HepG2 (cell line): ENCODE measurements around the gene COQ8B. TPM values are rescaled to one million over a fixed set of nuclear protein-coding genes. Genes with fewer than 3 reads are reported as not detected.

ENCODE experiments used
- ATAC-seq: fragments of 200-7000 bp; cut with Tn5 transposase; 3 replicates; pipeline ENCODE4 v1.9.1; 2020; ENCODE audit warnings: mild to moderate bottlenecking, moderate library complexity
- BruUV-seq: library from RNA; stranded (reverse); fragments of 400-500 nt; replicated peaks from 2 replicates; lab custom pipeline; 2021; lab: Mats Ljungman, UMichigan
- CTCF ChIA-PET: fragments of 300-600 bp; formaldehyde crosslinking; extraction: SDS; loops from one replicate; lab custom pipeline; 2021; ENCODE audit warnings: low total read pairs, inconsistent platforms, low intra/inter-chr PET ratio; lab: Yijun Ruan, JAX
- POLR2A ChIA-PET: fragments of 350-600 bp; sonication (Branson Sonifier 250); formaldehyde crosslinking; loops from one replicate; lab custom pipeline; 2020; ENCODE audit warnings: antibody characterized with exemption, inconsistent platforms; lab: Yijun Ruan, JAX
- DNase-seq: peaks from one replicate; pipeline ENCODE4 v3.0.0-alpha.2; 2015; ENCODE audit warnings: low spot score
- FAIRE-seq: peaks from 3 replicates; lab custom pipeline; 2011; peaks lifted over from hg19 to GRCh38; lab: Jason Lieb, UNC
- H2AFZ ChIP-seq: one replicate; pipeline ENCODE4 v1.6.1; 2011; ENCODE audit warnings: low read length, inconsistent platforms
- H3K27ac ChIP-seq: fragments of 300-600 bp; 3 replicates; pipeline ENCODE4 v1.8.0; 2011; ENCODE audit warnings: mixed run types, mild to moderate bottlenecking, mixed read lengths, low read length, inconsistent platforms; ENCODE audit not compliant: insufficient read depth; ENCODE audit errors: extremely low read length
- H3K27me3 ChIP-seq, 2 experiments: fragments of 200-600 bp in 1 of 2; 2 replicates in 1 of 2; 3 replicates in 1 of 2; pipeline versions ENCODE4 v1.6.0 to v1.8.0; 2011; ENCODE audit warnings: low read length in 2 of 2, mild to moderate bottlenecking in 2 of 2, moderate library complexity in 2 of 2, inconsistent platforms in 1 of 2; ENCODE audit not compliant: insufficient read depth in 2 of 2, control insufficient read depth in 1 of 2
- H3K36me3 ChIP-seq, 2 experiments: fragments of 200-600 bp in 1 of 2; replicated peaks in 1 of 2; 2 replicates in 1 of 2; 3 replicates in 1 of 2; pipeline versions ENCODE4 v1.5.1 to v1.8.0; 2011; ENCODE audit warnings: low read length in 2 of 2, inconsistent platforms in 1 of 2; ENCODE audit not compliant: insufficient read depth in 2 of 2, control insufficient read depth in 1 of 2
- H3K4me1 ChIP-seq: 2 replicates; pipeline ENCODE4 v1.5.1; 2012; ENCODE audit warnings: low read length, inconsistent platforms; ENCODE audit not compliant: insufficient read depth
- H3K4me2 ChIP-seq: 2 replicates; pipeline ENCODE4 v1.6.0; 2011; ENCODE audit warnings: low read depth, low read length, inconsistent platforms
- H3K4me3 ChIP-seq, 3 experiments: fragments of 200-600 bp in 1 of 3; sonication (generic), shearing (Covaris generic) in 1 of 3; replicated peaks in 1 of 3; 2 replicates each; pipeline ENCODE4 v1.5.1; 2011 to 2016; ENCODE audit warnings: low read length in 3 of 3, inconsistent platforms in 2 of 3, low read depth in 2 of 3, mild to moderate bottlenecking in 2 of 3, control low read depth in 1 of 3, mixed read lengths in 1 of 3; ENCODE audit not compliant: insufficient read depth in 1 of 3
- H3K79me2 ChIP-seq: one replicate; pipeline ENCODE4 v1.6.1; 2011; ENCODE audit warnings: low read length, inconsistent platforms; ENCODE audit not compliant: insufficient read depth
- H3K9ac ChIP-seq: 2 replicates; pipeline ENCODE4 v1.6.0; 2011; ENCODE audit warnings: mild to moderate bottlenecking, low read depth, low read length, inconsistent platforms; ENCODE audit not compliant: insufficient read depth
- H3K9me3 ChIP-seq: 2 replicates; pipeline ENCODE4 v1.5.1; 2012; ENCODE audit warnings: mild to moderate bottlenecking, low read length
- H4K20me1 ChIP-seq: 2 replicates; pipeline ENCODE4 v1.6.0; 2011; ENCODE audit warnings: inconsistent platforms, mild to moderate bottlenecking, low read length, moderate library complexity; ENCODE audit not compliant: insufficient read depth
- AGO1 ChIP-seq: fragments of 200-400 bp; formaldehyde crosslinking; IDR thresholded peaks from 2 replicates; pipeline ENCODE4 v1.6.1; 2017; ENCODE audit warnings: mild to moderate bottlenecking, low read depth, low read length, moderate library complexity; ENCODE audit not compliant: poor library complexity, severe bottlenecking
- GATAD1 ChIP-seq: IDR thresholded peaks from 2 replicates; pipeline ENCODE4 v1.6.1; 2016; ENCODE audit warnings: missing genetic modification reagents, missing compliant biosample characterization
- GATAD2A ChIP-seq: IDR thresholded peaks from 2 replicates; pipeline ENCODE4 v1.6.1; 2016
- GLI4 ChIP-seq: sonication (generic); formaldehyde crosslinking; IDR thresholded peaks from 2 replicates; pipeline ENCODE4 v1.5.1; 2020; ENCODE audit warnings: missing genetic modification reagents, mild to moderate bottlenecking, moderate library complexity, borderline replicate concordance
- HES4 ChIP-seq: sonication (generic); formaldehyde crosslinking; IDR thresholded peaks from 2 replicates; pipeline ENCODE4 v1.9.0; 2021; ENCODE audit warnings: mild to moderate bottlenecking, missing genetic modification reagents, borderline replicate concordance
- KDM4B ChIP-seq: sonication (generic); formaldehyde crosslinking; IDR thresholded peaks from 2 replicates; pipeline ENCODE4 v1.4.0; 2020; ENCODE audit warnings: missing genetic modification reagents
- NFKB2 ChIP-seq: sonication (generic); formaldehyde crosslinking; IDR thresholded peaks from 2 replicates; pipeline ENCODE4 v1.4.0; 2020; ENCODE audit warnings: missing genetic modification reagents, borderline replicate concordance
- NONO ChIP-seq, 2 experiments: fragments of 450-650 bp in 1 of 2; sonication (generic) in 1 of 2; formaldehyde crosslinking in 1 of 2; IDR thresholded peaks in 1 of 2; conservative IDR thresholded peaks in 1 of 2; 2 replicates each; pipeline versions ENCODE4 v1.6.1 to v1.8.0; 2017 to 2022; ENCODE audit warnings: mild to moderate bottlenecking in 1 of 2, missing genetic modification reagents in 1 of 2, moderate library complexity in 1 of 2
- REL ChIP-seq: sonication (generic); formaldehyde crosslinking; conservative IDR thresholded peaks from 2 replicates; pipeline ENCODE4 v1.8.0; 2022; ENCODE audit warnings: mild to moderate bottlenecking, missing genetic modification reagents, moderate library complexity
- RFXANK ChIP-seq: IDR thresholded peaks from 2 replicates; pipeline ENCODE4 v1.6.1; 2016
- SAFB2 ChIP-seq: sonication (generic); formaldehyde crosslinking; IDR thresholded peaks from 2 replicates; pipeline ENCODE4 v1.5.1; 2020; ENCODE audit warnings: missing genetic modification reagents, low read depth, mild to moderate bottlenecking, borderline replicate concordance
- SNRNP70 ChIP-seq: fragments of 200-400 bp; formaldehyde crosslinking; IDR thresholded peaks from 2 replicates; pipeline ENCODE4 v1.6.1; 2017; ENCODE audit warnings: mild to moderate bottlenecking, low read depth, low read length, moderate library complexity
- STAG1 ChIP-seq: sonication (generic); formaldehyde crosslinking; IDR thresholded peaks from 2 replicates; pipeline ENCODE4 v1.4.0; 2020; ENCODE audit warnings: missing genetic modification reagents
- TOE1 ChIP-seq: sonication (generic); formaldehyde crosslinking; IDR thresholded peaks from 2 replicates; pipeline ENCODE4 v1.4.0; 2020; ENCODE audit warnings: mild to moderate bottlenecking, missing genetic modification reagents
- ZBTB21 ChIP-seq: sonication (generic); formaldehyde crosslinking; IDR thresholded peaks from 2 replicates; pipeline ENCODE4 v1.4.0; 2020; ENCODE audit warnings: missing genetic modification reagents
- ZBTB25 ChIP-seq: IDR thresholded peaks from 2 replicates; pipeline ENCODE4 v1.6.1; 2018; ENCODE audit warnings: missing genetic modification reagents
- ZNF354B ChIP-seq: sonication (generic); formaldehyde crosslinking; IDR thresholded peaks from 2 replicates; pipeline ENCODE4 v1.8.0; 2022; ENCODE audit warnings: mild to moderate bottlenecking, missing genetic modification reagents
- ZNF674 ChIP-seq: sonication (generic); formaldehyde crosslinking; IDR thresholded peaks from 2 replicates; pipeline ENCODE4 v1.5.0; 2020; ENCODE audit warnings: low read depth, mild to moderate bottlenecking, missing genetic modification reagents
- ZNF878 ChIP-seq: sonication (generic); formaldehyde crosslinking; IDR thresholded peaks from 2 replicates; pipeline ENCODE4 v1.8.1; 2023; ENCODE audit warnings: mild to moderate bottlenecking, missing genetic modification reagents, moderate library complexity
- ZSCAN22 ChIP-seq: sonication (generic); formaldehyde crosslinking; IDR thresholded peaks from 2 replicates; pipeline ENCODE4 v1.4.0; 2020; ENCODE audit warnings: mild to moderate bottlenecking, missing genetic modification reagents
- WGBS: methylation state at CpG from one replicate; pipeline ENCODE4 v1.1.6; 2017; ENCODE audit warnings: low lambda C conversion rate; 5-methylcytosine and 5-hydroxymethylcytosine counted together
- in situ Hi-C: cut with HindIII; loops from 2 replicates; pipeline ENCODE4 v1.10.0; 2017; ENCODE audit warnings: low pct_unique_long_range_greater_than_20kb; ENCODE audit not compliant: extremely low pct_ligation_motif_present
- intact Hi-C: fragments of 100-400 bp; cut with micrococcal nuclease; formaldehyde crosslinking; loops from one replicate; pipeline ENCODE4 v1.10.0; 2022; ENCODE audit not compliant: unreplicated experiment
- polyA plus RNA-seq, 8 experiments: library from polyadenylated mRNA; depleted of rRNA in 3 of 8; stranded (reverse) in 7 of 8; unstranded in 1 of 8; fragments of >200 nt; fragmentation: Illumina TruSeq in 4 of 8; extraction: Trizol in 4 of 8; gene quantifications; 2 replicates each; pipeline versions ENCODE4 v1.2.1 to v1.2.3, GENCODE V29; 2011 to 2016; ENCODE audit warnings: low read depth in 4 of 8, missing spikeins in 1 of 8, mixed read lengths in 1 of 8; ENCODE audit not compliant: insufficient read depth in 1 of 8
- total RNA-seq, 5 experiments: library from RNA; depleted of rRNA; stranded (reverse); fragments of >200 nt; fragmentation: Illumina TruSeq; extraction: Trizol; gene quantifications; 2 replicates each; pipeline ENCODE4 v1.2.3, GENCODE V29; 2016; ENCODE audit warnings: low read depth in 1 of 5
- TF ChIP-seq, protein P1 (sequence below): sonication (generic); formaldehyde crosslinking; IDR thresholded peaks from 2 replicates; pipeline ENCODE4 v1.4.0; 2020; ENCODE audit warnings: missing genetic modification reagents
- TF ChIP-seq, protein P2 (sequence below): sonication (generic); formaldehyde crosslinking; conservative IDR thresholded peaks from 2 replicates; pipeline ENCODE4 v1.4.0; 2020; ENCODE audit warnings: missing genetic modification reagents
- TF ChIP-seq, protein P3 (sequence below), 2 experiments: fragments of 450-650 bp in 1 of 2; sonication (generic) in 1 of 2; formaldehyde crosslinking; IDR thresholded peaks; 2 replicates each; pipeline versions ENCODE4 v1.5.0 to v1.8.0; 2020 to 2022; ENCODE audit warnings: mild to moderate bottlenecking in 1 of 2, missing genetic modification reagents in 1 of 2

The COQ8B gene
- total and polyA plus RNA-seq, 2 of the 13 experiments (the other 11 are each of a cell fraction or from before 2014, with no cell fraction given) = 12.3 to 17.2 TPM

DNA sequence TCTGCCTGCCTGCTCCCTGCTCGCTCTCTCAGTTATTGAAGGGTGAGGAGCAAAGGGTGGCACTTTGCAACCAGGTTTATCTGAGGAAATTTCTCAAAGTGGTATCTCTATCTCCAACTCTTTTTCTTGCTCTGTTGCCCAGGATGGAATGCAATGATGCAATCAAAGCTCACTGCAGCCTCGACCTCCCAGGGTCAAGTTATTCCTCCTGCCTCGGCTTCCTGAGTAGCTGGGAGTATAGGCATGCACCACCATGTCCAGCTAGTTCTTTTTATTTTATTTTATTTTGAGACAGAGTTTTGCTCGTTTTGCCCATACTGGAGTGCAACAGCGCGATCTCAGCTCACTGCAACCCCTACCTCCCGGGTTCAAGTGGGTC lies 28.7 kb upstream of the COQ8B start:
- H3K9ac ChIP-seq = peak overlapping the region; percentile 45; the same call in 1 of the 2 replicates
- FAIRE-seq = peak; percentile 73
- H3K4me2 ChIP-seq = peak overlapping the region; percentile 61
- H3K27ac ChIP-seq = peak overlapping the region; percentile 40
- H3K79me2 ChIP-seq = peaks cover 12% of the 10 kb centered on the region
- H3K4me1 ChIP-seq = peaks cover 45% of the 10 kb centered on the region
- H2AFZ ChIP-seq = no peak overlapping the region
- H3K36me3 ChIP-seq = no peaks in the 10 kb centered on the region; a peak in 2 of 5 replicates
- no peaks in the 10 kb centered on the region for H3K9me3 ChIP-seq
- H3K27me3 ChIP-seq = no peaks in the 10 kb centered on the region; a peak in 1 of 5 replicates
- WGBS = 58% methylated on average over 7 of the region's 7 CpGs
- ChIA-PET POLR2A (interaction anchor here (0.9 to 2.2 kb wide), 8 partner anchors 10 to 53 kb away, joined by 3 to 9 read pairs (median 4); partner anchors contain the start of genes COQ8B, EGLN2, ITPKC and RAB4B), CTCF (interaction anchor here (1.6 kb wide), 1 partner anchor 61 kb away, joined by 4 read pairs; no protein-coding TSS in a partner anchor)
- BruUV-seq = no TSS peak
- no peak for ATAC-seq
- intact Hi-C loops (loop anchor here (2.0 kb wide), 1 partner anchor 61 kb away; no protein-coding TSS in a partner anchor), in situ Hi-C loops (no loop called here)
- peak; percentile 28 for DNase-seq
- H4K20me1 ChIP-seq = no peaks in the 10 kb centered on the region
- peak overlapping the region in 1 of 3 experiments; percentile 26; a peak in 1 of 6 replicates for H3K4me3 ChIP-seq
- TF ChIP-seq AGO1 (no peak), ZNF354B (CRISPR knock-in tag) (no peak), ZBTB25 (no peak), NONO (IDR thresholded peaks at IDR 0.05) (no peak), NONO (CRISPR knock-in tag; conservative IDR thresholded peaks at IDR 0.05) (no peak), SNRNP70 (no peak), ZSCAN22 (CRISPR knock-in tag) (no peak), SAFB2 (CRISPR knock-in tag) (no peak), TOE1 (CRISPR knock-in tag) (no peak), GATAD2A (CRISPR knock-in tag) (peak; percentile 51), ZNF878 (peak; percentile 78; the same call in 1 of the 2 replicates), RFXANK (no peak), ZNF674 (CRISPR knock-in tag) (no peak), HES4 (CRISPR knock-in tag) (no peak), REL (CRISPR knock-in tag) (no peak), GLI4 (CRISPR knock-in tag) (no peak), ZBTB21 (CRISPR knock-in tag) (no peak), NFKB2 (CRISPR knock-in tag) (no peak), STAG1 (CRISPR knock-in tag) (no peak), GATAD1 (CRISPR knock-in tag) (no peak), KDM4B (no peak)
- TF ChIP-seq, protein P1, sequence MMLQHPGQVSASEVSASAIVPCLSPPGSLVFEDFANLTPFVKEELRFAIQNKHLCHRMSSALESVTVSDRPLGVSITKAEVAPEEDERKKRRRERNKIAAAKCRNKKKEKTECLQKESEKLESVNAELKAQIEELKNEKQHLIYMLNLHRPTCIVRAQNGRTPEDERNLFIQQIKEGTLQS (CRISPR knock-in tag) = peak; percentile 67
- TF ChIP-seq, protein P2, sequence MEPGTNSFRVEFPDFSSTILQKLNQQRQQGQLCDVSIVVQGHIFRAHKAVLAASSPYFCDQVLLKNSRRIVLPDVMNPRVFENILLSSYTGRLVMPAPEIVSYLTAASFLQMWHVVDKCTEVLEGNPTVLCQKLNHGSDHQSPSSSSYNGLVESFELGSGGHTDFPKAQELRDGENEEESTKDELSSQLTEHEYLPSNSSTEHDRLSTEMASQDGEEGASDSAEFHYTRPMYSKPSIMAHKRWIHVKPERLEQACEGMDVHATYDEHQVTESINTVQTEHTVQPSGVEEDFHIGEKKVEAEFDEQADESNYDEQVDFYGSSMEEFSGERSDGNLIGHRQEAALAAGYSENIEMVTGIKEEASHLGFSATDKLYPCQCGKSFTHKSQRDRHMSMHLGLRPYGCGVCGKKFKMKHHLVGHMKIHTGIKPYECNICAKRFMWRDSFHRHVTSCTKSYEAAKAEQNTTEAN = no peak
- TF ChIP-seq, protein P3, sequence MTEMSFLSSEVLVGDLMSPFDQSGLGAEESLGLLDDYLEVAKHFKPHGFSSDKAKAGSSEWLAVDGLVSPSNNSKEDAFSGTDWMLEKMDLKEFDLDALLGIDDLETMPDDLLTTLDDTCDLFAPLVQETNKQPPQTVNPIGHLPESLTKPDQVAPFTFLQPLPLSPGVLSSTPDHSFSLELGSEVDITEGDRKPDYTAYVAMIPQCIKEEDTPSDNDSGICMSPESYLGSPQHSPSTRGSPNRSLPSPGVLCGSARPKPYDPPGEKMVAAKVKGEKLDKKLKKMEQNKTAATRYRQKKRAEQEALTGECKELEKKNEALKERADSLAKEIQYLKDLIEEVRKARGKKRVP (CRISPR knock-in tag; IDR thresholded peaks at IDR 0.05) = peak in 1 of 2 experiments; percentile 91; a peak in 2 of 4 replicates
